HL-60/S4 treated with phorbol 12-myristate 13-acetate at 8.2 ng/mL for 4 days and 3 days (cell line): ENCODE measurements around the gene RAPGEF6.
"Not testable (repeated sequence)": the region's sequence is repeated elsewhere in the genome, so short reads cannot be mapped to it uniquely, and the experiment has no call there.

Experiments
- in situ Hi-C: fragments of 300-500 bp; cut with MboI; formaldehyde crosslinking; loops from 2 replicates; pipeline ENCODE4 v1.15.0; 2022; ENCODE audit warnings: low sequenced_read_pairs

RAPGEF6 gene

DNA sequence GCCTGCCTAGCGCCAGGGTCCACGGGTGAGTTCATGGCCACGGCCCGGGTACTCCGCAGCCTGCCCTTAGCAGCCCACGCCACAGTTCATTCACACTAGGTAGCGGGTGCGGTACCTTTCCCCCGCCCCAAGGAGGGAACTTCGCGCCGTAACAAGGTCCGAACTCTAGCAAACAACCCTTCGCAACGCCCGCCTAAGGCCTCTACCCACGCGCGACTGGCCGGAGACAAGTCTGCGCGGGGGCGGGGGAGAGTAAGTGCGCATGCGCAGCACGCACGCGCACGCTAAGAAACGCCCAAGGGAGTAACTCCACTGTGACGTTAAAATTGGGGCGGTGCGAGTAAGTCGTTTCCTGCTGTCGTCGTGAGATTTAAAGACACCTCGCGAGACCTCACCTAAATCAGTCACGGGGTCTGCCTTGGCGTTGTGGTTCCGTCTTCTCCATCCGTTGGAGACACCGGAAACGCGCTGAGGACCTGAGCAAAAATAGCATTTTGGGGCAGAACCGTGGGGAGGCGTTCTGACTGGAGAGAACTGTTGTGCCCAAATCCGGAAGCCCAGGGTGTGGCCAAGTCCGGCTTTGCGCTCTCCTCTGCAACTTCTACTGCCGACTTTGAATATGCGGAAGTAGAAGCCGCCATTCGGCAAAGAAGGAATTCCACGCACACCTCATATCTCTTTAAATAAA lies at the start of gene RAPGEF6:
TSS of gene RAPGEF6 (minus strand) at position 234 of the 688 bp plus-strand sequence. CDS start at position 35, 199 bp downstream.
- in situ Hi-C loops: no loop called here

GRCh38 chr5:131684595-131684994 lies 49.6 kb upstream of the RAPGEF6 start:
- in situ Hi-C loops: no loop called here

- in situ Hi-C loops: no loop called here
Measured at GRCh38 chr5:131684051-131684450, 49.0 kb upstream of the RAPGEF6 start.

DNA sequence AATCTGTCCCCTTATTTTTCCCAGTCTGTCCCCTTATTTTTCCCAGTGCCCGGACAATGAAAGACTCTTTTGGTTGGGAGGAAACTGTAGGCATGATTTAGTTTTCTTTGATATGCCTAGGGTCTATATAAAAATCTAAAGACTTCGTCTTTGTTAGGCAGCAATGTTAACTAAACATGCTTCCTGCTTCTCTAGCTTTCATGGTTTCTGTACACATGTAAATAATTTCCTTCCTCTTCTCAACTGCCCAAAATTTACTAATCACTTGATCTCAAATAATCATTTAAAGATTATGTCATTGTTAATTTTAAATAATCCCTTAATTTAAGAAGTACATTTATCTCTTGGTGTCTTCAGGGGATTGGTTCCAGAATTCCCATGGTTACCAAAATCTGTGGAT lies 47.8 kb upstream of the RAPGEF6 start:
- in situ Hi-C loops: no loop called here

DNA sequence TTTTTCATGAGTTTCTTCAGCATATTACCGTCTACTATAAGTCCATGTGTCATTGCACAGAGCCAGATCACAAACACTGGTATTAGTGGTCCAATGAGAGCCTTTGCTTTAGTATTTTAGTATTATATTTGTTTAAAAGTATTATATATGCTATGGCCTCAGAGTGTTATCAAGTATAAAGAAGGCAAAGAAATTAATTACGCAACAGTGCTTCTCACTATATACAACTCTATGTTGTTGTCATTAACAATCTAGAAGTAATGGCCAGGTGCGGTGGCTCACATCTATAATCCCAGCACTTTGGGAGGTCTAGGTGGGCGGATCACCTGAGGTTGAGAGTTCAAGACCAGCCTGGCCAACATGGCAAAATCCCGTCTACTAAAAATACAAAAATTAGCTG lies 47.1 kb upstream of the RAPGEF6 start:
- in situ Hi-C loops: no loop called here

GRCh38 chr5:131679911-131680310 lies 44.9 kb upstream of the RAPGEF6 start:
- in situ Hi-C loops: no loop called here

- in situ Hi-C loops: not testable (repeated sequence)
Measured at GRCh38 chr5:131678273-131678672, 43.2 kb upstream of the RAPGEF6 start.

DNA sequence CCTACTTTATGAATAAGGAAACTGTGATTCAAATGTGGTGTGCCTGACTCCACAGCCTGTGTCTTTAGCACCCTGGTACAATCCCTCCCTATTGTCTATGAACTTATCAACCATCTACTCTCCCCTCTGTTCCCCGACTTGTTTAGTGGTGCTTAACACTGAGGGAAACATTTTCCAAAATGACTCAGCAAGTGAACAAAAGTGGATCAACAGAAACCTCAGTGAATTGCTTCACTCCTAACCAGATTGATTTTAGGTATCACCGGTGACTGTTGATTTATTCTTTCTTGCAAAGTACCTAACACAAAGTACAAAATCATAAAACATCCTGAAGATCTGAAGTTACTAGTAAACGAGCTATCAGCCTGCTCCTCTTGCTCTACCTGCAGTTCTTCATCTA lies 42.1 kb upstream of the RAPGEF6 start:
- in situ Hi-C loops: no loop called here

DNA sequence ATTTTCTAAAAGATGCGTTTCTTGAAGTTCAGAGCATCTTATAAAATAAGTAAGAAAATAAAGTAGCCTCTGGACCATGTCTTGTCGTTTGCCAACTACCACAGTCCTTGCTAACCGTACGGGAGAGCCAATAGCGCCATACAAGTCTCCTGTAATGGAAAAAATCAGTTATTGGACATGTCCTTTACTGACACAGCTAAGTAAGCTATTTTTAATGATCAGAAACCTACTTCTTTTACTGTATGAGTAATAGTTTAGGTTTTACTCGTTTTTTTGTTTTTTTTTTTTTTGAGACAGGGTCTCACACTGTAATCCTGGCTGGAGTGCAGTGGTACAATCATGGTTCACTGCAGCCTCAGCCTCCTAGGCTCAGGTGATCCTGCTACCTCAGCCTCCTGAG lies 37.7 kb upstream of the RAPGEF6 start:
- in situ Hi-C loops: no loop called here

- in situ Hi-C loops: no loop called here
Measured at GRCh38 chr5:131671994-131672655, 37.1 kb upstream of the RAPGEF6 start.

DNA sequence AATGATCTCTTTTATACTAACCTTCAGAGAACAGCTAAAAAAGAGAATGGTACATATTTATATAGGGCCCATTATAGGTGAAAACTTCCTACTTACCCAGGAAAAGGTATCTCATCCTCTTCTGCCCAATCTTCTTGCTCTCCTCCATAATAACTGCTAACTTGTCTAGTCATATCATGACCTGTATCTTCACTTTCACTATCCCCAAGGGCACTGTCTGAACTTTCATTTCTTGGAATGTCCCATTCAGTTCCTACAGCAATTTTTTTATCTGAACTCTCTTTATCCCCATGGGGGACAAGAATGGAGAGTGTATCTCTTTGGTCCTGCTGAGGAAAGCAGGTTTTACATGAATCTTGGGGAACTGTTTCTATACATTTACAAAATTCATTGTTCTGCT lies 36.4 kb upstream of the RAPGEF6 start:
- in situ Hi-C loops: no loop called here

DNA sequence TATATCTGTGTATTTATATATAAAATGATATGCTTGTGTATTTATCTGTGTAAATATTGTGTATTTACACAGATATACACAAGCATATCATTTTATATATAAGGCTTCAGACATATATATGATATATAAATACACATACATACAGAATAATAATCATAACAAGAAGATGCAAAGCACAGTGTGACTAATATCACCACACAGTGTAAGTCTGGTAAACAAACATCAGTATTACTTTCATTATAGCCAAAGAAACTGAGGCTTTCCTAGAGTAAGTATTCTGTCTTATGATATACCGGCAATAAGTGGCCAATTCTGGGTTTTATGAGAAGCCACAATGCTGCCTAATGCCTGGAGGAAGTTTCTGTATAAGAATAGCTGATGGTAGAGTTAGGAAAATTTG lies 29.9 kb upstream of the RAPGEF6 start:
- in situ Hi-C loops: no loop called here

- in situ Hi-C loops: no loop called here
Measured at GRCh38 chr5:131661933-131662332, 26.9 kb upstream of the RAPGEF6 start.

DNA sequence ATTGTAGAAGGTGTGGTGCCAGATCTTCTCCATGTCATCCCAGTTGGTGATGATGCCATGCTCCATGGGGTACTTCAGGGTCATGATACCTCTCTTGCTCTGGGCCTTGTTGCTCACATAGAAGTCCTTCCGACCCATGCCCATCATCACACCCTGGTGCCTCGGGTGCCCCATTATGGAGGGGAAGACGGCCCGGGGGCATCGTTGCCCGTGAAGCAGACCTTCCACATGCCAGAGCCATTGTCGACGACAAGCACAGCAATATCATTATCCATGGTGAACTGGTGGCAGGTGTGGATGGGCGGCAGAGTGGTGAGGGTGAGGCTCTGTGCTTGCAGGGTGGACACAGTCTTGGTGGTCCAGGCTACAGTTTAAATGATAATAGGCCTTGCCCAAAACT lies 24.8 kb upstream of the RAPGEF6 start:
- in situ Hi-C loops: no loop called here

- in situ Hi-C loops: no loop called here
Measured at GRCh38 chr5:131659290-131659689, 24.3 kb upstream of the RAPGEF6 start.

- in situ Hi-C loops: no loop called here
Measured at GRCh38 chr5:131654776-131655175, 19.7 kb upstream of the RAPGEF6 start.

GRCh38 chr5:131654309-131654708 lies 19.3 kb upstream of the RAPGEF6 start:
- in situ Hi-C loops: no loop called here

DNA sequence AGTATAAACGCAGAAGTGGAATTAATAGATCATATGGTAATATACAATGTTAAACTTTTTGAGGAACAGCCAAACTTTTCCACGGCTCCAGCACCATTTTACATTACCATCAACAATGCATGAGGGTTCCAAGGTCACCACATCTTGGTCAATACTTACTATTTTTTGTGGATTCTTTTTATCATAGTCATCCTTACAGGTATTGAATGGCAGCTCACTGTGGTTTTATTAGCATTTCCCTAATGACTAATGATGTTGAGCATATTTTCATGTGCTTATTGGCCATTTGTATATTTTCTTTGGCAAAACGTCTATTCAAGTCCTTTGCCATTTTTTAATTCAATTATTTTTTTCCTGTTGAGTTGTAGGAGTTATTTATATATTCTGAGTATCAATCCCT lies 14.1 kb upstream of the RAPGEF6 start:
- in situ Hi-C loops: no loop called here

- in situ Hi-C loops: no loop called here
Measured at GRCh38 chr5:131647048-131647769, 12.2 kb upstream of the RAPGEF6 start.

GRCh38 chr5:131644822-131645221 lies 9.8 kb upstream of the RAPGEF6 start:
- in situ Hi-C loops: no loop called here

- in situ Hi-C loops: no loop called here
Measured at GRCh38 chr5:131644370-131644769, 9.3 kb upstream of the RAPGEF6 start.

DNA sequence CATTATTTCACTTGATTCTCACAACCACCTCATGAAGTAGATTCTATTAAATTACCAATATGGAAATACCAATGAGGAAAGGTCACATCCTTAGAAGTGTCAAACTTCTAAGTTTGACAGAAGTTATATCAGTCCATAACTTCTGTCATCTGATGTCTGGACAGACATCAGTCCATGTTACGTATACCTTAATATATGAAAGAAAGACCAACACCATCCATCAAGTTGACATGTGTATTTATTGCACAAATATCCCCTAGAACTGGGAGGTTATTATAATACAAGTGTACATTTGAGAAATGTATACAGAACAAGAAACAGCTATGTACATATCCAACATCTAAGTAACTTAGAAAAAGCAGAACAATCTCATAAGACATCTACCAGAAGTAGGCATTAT lies 6.5 kb upstream of the RAPGEF6 start:
- in situ Hi-C loops: no loop called here
